Stomach smooth muscle (tissue), 2 donors: Measurements from ENCODE around the gene PHKB.

Source experiments
- H3K27ac ChIP-seq: one replicate; pipeline ENCODE4 v1.7.0; 2013; ENCODE audit warnings: mild to moderate bottlenecking, low read length, inconsistent platforms
- H3K27me3 ChIP-seq, 2 donors: one replicate each; pipeline ENCODE4 v1.7.0; 2013; ENCODE audit warnings: low read length in 2 of 2; ENCODE audit not compliant: insufficient read depth in 2 of 2, control insufficient read depth in 1 of 2
- H3K36me3 ChIP-seq, 2 donors: one replicate each; pipeline ENCODE4 v1.7.0; 2013; ENCODE audit warnings: low read length in 2 of 2; ENCODE audit not compliant: control insufficient read depth in 2 of 2, insufficient read depth in 2 of 2
- H3K4me1 ChIP-seq: one replicate; pipeline ENCODE4 v1.7.0; 2013; ENCODE audit warnings: low read length; ENCODE audit not compliant: control insufficient read depth, insufficient read depth
- H3K4me3 ChIP-seq, 2 donors: one replicate each; pipeline ENCODE4 v1.7.0; 2013; ENCODE audit warnings: low read length in 2 of 2
- H3K9ac ChIP-seq, 2 donors: one replicate each; pipeline ENCODE4 v1.7.0; 2013; ENCODE audit warnings: low read length in 2 of 2, mild to moderate bottlenecking in 1 of 2
- H3K9me3 ChIP-seq, 2 donors: one replicate each; pipeline ENCODE4 v1.7.0; 2013; ENCODE audit warnings: low read length in 2 of 2; ENCODE audit not compliant: control insufficient read depth in 2 of 2
- donor health status: healthy.
- donor health status: Pancreatic carcinoma.

The PHKB gene

GRCh38 chr16:47624563-47624962 is 163.4 kb downstream of the PHKB start:
- Histone ChIP-seq H3K36me3 (no peaks in the 10 kb centered on the region), H3K9ac (no peak overlapping the region), H3K4me1 (no peaks in the 10 kb centered on the region), H3K27ac (no peak overlapping the region), H3K9me3 (no peaks in the 10 kb centered on the region), H3K27me3 (no peaks in the 10 kb centered on the region), H3K4me3 (no peak overlapping the region)

GRCh38 chr16:47625115-47625567 is 164.0 kb downstream of the PHKB start:
- H3K9me3 ChIP-seq: no peaks in the 10 kb centered on the region
- H3K27me3 ChIP-seq: no peaks in the 10 kb centered on the region
- H3K9ac ChIP-seq: no peak overlapping the region
- no peaks in the 10 kb centered on the region for H3K36me3 ChIP-seq
- H3K4me1 ChIP-seq: no peaks in the 10 kb centered on the region
- no peak overlapping the region for H3K27ac ChIP-seq
- H3K4me3 ChIP-seq: no peak overlapping the region

- H3K9me3 ChIP-seq: no peaks in the 10 kb centered on the region
- H3K27ac ChIP-seq: no peak overlapping the region
- H3K4me3 ChIP-seq: no peak overlapping the region
- no peaks in the 10 kb centered on the region for H3K4me1 ChIP-seq
- no peak overlapping the region for H3K9ac ChIP-seq
- no peaks in the 10 kb centered on the region for H3K27me3 ChIP-seq
- H3K36me3 ChIP-seq: no peaks in the 10 kb centered on the region
Measured at GRCh38 chr16:47626246-47626645, 165.1 kb downstream of the PHKB start.

- no peak overlapping the region for H3K4me3 ChIP-seq
- no peaks in the 10 kb centered on the region for H3K36me3 ChIP-seq
- no peaks in the 10 kb centered on the region for H3K4me1 ChIP-seq
- H3K27me3 ChIP-seq: no peaks in the 10 kb centered on the region
- H3K9ac ChIP-seq: no peak overlapping the region
- H3K27ac ChIP-seq: no peak overlapping the region
- no peaks in the 10 kb centered on the region for H3K9me3 ChIP-seq
Measured at GRCh38 chr16:47627085-47627639, 166.0 kb downstream of the PHKB start.

- Histone ChIP-seq H3K9ac (no peak overlapping the region), H3K36me3 (no peaks in the 10 kb centered on the region), H3K27ac (no peak overlapping the region), H3K4me3 (no peak overlapping the region), H3K9me3 (no peaks in the 10 kb centered on the region), H3K4me1 (no peaks in the 10 kb centered on the region), H3K27me3 (no peaks in the 10 kb centered on the region)
Measured at GRCh38 chr16:47627721-47628120, 166.6 kb downstream of the PHKB start.

GRCh38 chr16:47631131-47631530 is 170.0 kb downstream of the PHKB start:
- Histone ChIP-seq H3K9me3 (no peaks in the 10 kb centered on the region), H3K4me1 (no peaks in the 10 kb centered on the region), H3K36me3 (peaks cover 0 to 5% of the 10 kb centered on the region in 2 donors), H3K27me3 (no peaks in the 10 kb centered on the region), H3K27ac (no peak overlapping the region), H3K9ac (no peak overlapping the region), H3K4me3 (no peak overlapping the region)

GRCh38 chr16:47634126-47634525 is 173.0 kb downstream of the PHKB start:
- Histone ChIP-seq H3K36me3 (peaks cover 0 to 7% of the 10 kb centered on the region in 2 donors), H3K27ac (no peak overlapping the region), H3K9ac (no peak overlapping the region), H3K9me3 (no peaks in the 10 kb centered on the region), H3K27me3 (no peaks in the 10 kb centered on the region), H3K4me1 (no peaks in the 10 kb centered on the region), H3K4me3 (no peak overlapping the region)

GRCh38 chr16:47634727-47635126 is 173.6 kb downstream of the PHKB start:
- Histone ChIP-seq H3K4me1 (no peaks in the 10 kb centered on the region), H3K36me3 (peaks cover 0 to 7% of the 10 kb centered on the region in 2 donors), H3K9me3 (no peaks in the 10 kb centered on the region), H3K27me3 (no peaks in the 10 kb centered on the region), H3K27ac (no peak overlapping the region), H3K4me3 (no peak overlapping the region), H3K9ac (no peak overlapping the region)

GRCh38 chr16:47636501-47637099 is 175.5 kb downstream of the PHKB start:
- Histone ChIP-seq H3K36me3 (peaks cover 0 to 7% of the 10 kb centered on the region in 2 donors), H3K9ac (no peak overlapping the region), H3K27ac (no peak overlapping the region), H3K4me3 (no peak overlapping the region), H3K4me1 (no peaks in the 10 kb centered on the region), H3K27me3 (no peaks in the 10 kb centered on the region), H3K9me3 (no peaks in the 10 kb centered on the region)

GRCh38 chr16:47638175-47638574 is 177.0 kb downstream of the PHKB start:
- Histone ChIP-seq H3K27ac (no peak overlapping the region), H3K4me3 (no peak overlapping the region), H3K36me3 (peaks cover 3 to 9% of the 10 kb centered on the region in 2 donors), H3K9ac (no peak overlapping the region), H3K27me3 (no peaks in the 10 kb centered on the region), H3K4me1 (no peaks in the 10 kb centered on the region), H3K9me3 (no peaks in the 10 kb centered on the region)

GRCh38 chr16:47640661-47641060 is 179.5 kb downstream of the PHKB start:
- Histone ChIP-seq H3K36me3 (peaks cover 3 to 4% of the 10 kb centered on the region in 2 donors), H3K9me3 (no peaks in the 10 kb centered on the region), H3K27ac (no peak overlapping the region), H3K27me3 (no peaks in the 10 kb centered on the region), H3K4me1 (no peaks in the 10 kb centered on the region), H3K9ac (no peak overlapping the region), H3K4me3 (no peak overlapping the region)
